Measurements from ENCODE around the gene AFAP1.

Gene AFAP1

GRCh38 chr4:7735961-7736360, 203.7 kb downstream of the AFAP1 start:
- DNase-seq (ENCODE audit: low spot score) = no peak

- no peak for DNase-seq (ENCODE audit: low spot score)
Observed at GRCh38 chr4:7735395-7735794, 204.3 kb downstream of the AFAP1 start.

DNA sequence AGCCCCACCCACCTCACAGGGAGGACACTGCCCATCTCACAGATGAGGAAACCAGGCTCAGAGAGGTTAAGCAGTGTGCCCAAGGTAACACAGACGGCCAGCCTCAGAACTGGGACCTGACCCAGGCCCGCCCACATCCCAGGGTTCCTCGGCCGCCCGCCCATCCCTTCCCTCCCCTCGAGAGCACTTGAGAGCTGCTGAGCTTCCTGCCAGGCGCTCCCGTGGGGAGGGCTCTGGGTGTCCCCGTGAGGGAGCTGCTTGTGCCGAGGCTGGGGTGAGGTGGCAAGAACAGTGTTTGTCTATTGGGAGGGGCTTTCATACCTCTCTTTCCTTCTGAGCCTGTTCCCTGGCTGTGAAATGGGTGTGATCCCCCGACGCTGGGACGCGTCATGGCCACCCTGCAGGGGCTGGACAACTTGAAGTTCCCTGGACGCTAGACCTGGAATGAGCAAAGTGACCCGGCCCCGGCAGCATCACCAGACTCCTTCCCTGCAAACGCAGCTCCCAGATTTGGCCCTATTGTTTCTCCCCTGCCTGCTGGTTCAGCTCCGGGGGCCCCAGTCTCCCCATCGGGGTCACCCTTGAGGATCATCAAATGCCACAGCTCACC, 204.9 kb downstream of the AFAP1 start:
- DNase-seq (ENCODE audit: low spot score) = no peak

- no peak for DNase-seq (ENCODE audit: low spot score)
Observed at GRCh38 chr4:7733801-7734650, 205.6 kb downstream of the AFAP1 start.

- DNase-seq (ENCODE audit: low spot score) = no peak
Observed at GRCh38 chr4:7733201-7733600, 206.5 kb downstream of the AFAP1 start.

- no peak for DNase-seq (ENCODE audit: low spot score)
Observed at GRCh38 chr4:7732263-7732662, 207.4 kb downstream of the AFAP1 start.

GRCh38 chr4:7731437-7731836, 208.2 kb downstream of the AFAP1 start:
- DNase-seq (ENCODE audit: low spot score) = no peak

DNA sequence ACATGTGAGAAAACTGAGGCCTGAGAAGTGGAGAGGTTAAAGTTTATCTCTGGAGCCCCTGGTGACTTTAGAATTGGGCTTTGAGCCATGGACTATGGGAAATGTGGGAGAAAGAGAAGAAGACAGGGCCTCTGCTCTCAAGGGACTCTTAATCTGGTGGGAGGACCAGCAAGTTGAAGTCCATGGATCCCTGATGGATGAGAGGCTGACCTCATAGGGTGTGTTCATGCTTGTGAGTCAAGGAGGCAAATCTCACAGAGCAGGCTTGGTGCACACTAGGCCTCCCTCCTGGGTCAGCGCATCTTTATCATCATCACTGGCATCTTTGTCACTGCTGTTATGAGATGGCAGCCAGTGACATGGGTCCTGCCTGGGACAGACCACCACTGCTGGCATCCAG, 211.9 kb downstream of the AFAP1 start:
- DNase-seq (ENCODE audit: low spot score) = no peak

GRCh38 chr4:7726665-7727413, 212.8 kb downstream of the AFAP1 start:
- DNase-seq (ENCODE audit: low spot score) = no peak

DNA sequence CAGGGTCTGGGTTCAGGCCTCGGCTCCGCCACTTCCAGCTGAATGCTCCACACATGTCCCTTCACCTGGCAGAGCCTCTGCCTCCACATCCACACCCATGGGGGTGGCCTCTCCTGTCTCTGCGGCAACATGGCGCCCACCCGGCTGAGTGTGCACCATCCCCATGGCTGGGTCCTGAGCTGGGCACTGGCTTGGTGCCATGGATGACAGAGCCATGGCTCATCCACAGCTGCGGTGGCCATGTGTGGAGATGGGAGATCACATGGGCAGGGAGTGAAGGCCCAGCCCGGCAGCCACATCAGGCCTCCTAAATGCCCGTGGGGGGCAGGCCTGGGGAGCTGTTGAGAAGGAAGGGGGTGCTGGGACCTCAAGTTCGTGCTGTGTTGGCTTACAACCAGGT, 213.7 kb downstream of the AFAP1 start:
- DNase-seq (ENCODE audit: low spot score) = no peak

GRCh38 chr4:7723625-7724024, 216.0 kb downstream of the AFAP1 start:
- DNase-seq (ENCODE audit: low spot score) = no peak

GRCh38 chr4:7722766-7723387, 216.8 kb downstream of the AFAP1 start:
- DNase-seq (ENCODE audit: low spot score) = no peak

- DNase-seq (ENCODE audit: low spot score) = no peak
Observed at GRCh38 chr4:7721984-7722551, 217.6 kb downstream of the AFAP1 start.

DNA sequence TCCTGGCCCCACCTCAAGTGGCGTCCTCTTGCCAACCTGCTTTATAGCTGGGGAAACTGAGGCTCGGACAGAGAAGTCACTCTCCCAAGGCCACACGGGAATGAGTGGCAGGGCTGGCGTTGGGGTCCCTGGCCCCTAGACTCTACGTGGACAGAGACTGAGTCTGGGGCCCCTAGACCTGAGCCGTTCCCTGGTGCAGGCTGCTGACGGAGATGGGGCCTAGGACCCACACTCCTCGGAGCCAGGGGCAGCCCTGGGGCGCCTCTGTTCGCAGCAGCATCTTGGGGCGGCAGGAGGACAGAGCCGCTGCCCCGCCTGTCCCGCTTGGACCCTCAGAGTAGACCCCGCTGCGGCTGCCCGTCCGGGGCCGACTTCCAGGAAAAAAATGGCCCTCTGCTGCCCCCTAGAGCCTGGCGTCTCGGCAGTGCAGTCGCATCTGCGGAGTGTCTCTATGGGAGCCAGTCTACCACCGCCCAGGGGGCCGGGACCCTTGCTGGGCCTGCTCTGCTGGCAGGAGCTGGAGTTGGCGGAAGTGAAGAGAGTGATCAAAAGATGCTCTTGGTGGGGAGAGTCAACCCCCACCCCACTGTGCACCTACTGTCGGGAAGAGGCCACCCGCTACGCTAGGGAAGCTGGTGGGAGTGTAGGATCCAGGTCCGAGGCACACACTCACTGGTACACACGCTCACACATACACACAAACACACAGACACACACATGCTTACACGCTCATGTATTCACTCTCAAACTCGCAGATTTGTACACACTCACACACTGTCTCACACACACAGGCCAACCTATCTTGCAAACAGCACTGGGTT, 220.1 kb downstream of the AFAP1 start:
- DNase-seq (ENCODE audit: low spot score) = no peak

DNA sequence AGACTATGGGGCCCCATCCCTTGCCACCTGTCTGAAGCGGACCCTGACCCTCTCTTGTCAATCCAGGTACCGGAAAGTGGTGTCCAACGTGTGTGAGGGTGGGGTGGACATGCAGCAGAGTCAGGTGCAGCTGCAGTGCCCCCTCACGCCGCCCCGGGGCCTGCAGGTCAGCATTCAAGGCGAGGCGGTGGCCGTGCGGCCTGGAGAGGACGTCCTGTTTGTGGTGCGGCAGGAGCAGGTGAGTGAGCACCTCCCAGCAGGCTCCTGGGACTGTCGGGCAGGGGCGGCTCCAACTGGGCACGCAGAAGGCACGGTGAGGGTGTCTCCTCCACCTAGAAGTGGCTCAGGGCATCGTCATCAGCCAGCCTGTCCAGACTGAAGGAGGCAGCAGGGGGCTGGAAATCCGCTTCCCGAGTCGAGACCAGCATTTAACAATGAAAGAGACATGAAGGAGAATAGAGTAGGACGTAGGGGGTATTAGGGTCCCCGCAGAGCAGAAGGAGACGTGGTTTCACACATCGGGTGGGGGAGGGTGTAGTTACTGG, 221.6 kb downstream of the AFAP1 start:
- no peak for DNase-seq (ENCODE audit: low spot score)

DNA sequence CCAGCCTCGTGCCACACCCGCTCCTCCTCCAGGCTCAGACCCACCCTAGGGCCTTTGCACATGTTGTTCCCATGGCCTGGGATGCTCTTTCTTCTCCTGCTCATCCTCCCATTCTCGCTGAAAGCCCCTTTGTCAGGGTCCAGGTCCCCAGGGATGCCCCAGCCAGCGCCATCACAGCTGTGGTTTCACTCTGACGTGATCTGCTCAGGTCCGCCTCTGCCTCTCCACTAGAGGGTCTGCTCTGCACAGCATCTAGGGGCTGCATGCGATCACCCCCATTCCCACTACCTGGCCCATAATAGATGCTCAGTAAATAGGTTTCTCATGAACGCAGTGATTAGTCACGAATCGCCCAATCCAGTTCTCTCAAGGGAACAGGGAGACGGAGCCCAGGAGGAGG, 222.5 kb downstream of the AFAP1 start:
- DNase-seq (ENCODE audit: low spot score) = no peak

DNA sequence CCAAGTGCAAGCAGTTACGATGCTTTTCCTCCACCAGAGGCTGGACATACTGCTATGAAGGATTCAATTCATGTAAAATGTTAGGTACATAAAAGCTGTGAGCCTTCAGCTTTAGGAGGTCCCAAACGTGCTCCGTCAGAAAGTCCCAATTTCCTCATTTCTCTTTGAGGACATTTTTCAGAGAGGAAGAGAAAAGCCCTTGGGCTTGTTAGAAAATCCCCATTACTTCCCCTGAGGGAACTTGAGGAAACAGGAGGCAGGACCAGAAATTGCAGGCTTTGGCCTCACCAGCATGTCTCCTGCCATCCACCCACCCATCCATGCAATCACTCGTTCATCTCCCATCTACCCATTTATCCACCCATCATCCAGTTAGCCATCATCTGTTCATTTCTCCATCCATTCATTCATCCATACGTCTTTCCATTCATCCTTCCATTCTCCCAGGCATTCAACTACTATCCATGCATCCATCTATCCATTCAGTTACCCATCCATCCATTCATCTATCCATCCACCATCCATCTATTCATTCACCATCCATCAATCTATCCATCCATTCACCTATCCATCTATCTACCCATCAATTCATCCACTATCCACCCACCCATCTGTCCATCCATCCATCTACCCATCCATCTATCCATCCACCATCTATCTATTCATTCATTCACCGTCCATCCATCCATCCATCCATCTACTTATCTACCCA, 223.5 kb downstream of the AFAP1 start:
- no peak for DNase-seq (ENCODE audit: low spot score)

- DNase-seq (ENCODE audit: low spot score) = no peak
Observed at GRCh38 chr4:7715271-7716009, 224.2 kb downstream of the AFAP1 start.

DNA sequence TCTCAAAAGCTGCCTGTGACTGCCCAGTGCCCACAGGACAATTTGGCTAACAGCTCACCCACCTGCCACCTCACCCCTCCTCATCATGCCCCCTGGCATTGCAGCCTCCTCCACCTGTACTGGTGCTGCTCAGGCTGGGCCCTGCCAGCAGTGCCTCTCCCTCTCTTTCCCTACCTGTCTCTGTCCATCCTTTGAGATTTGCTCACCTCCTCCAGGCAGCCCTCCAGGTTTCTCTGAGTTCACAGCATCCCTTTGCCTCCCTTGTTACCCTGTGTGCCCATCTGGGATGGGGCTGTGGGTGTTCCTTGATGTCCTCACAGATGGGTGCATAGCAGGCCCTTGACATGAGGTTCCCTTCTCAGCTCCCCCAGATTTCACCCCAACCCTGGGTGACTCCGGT, 224.9 kb downstream of the AFAP1 start:
- DNase-seq (ENCODE audit: low spot score) = no peak

- DNase-seq (ENCODE audit: low spot score) = no peak
Observed at GRCh38 chr4:7714176-7714575, 225.5 kb downstream of the AFAP1 start.

Measured in hematopoietic multipotent progenitor cell treated with erythropoietin and hydrocortisone succinate and interleukin-3 and kit ligand, for 17 days (in vitro differentiated cells).